ENCODE results near the gene TMIGD3. TPM values are rescaled to one million over a fixed set of nuclear protein-coding genes. Genes with fewer than 3 reads are reported as not detected.

The TMIGD3 gene
- total RNA-seq, 1 experiment from 2014 or later = not detected

- no peak overlapping the region for H3K4me3 ChIP-seq (ENCODE audit: low read length)
- POLR2A ChIA-PET (ENCODE audit: unreplicated experiment) = no interaction called here
- DNase-seq = no peak
Observed at GRCh38 chr1:111505641-111506119, 2.2 kb upstream of the TMIGD3 start.

GRCh38 chr1:111504097-111504496, 664 bp upstream of the TMIGD3 start:
- DNase-seq (no peak), ATAC-seq (no peak)
- H3F3A ChIP-seq (ENCODE audit: low read length, unreplicated experiment) = no peaks in the 10 kb centered on the region
- no peaks in the 10 kb centered on the region for H3K27me3 ChIP-seq (ENCODE audit: low read length)
- H3K9me2 ChIP-seq (replicated peaks; ENCODE audit: low read length) = no peaks in the 10 kb centered on the region
- H4K20me1 ChIP-seq (ENCODE audit: low read length) = no peaks in the 10 kb centered on the region
- H3K4me2 ChIP-seq (ENCODE audit: low read length) = no peak overlapping the region
- H3K36me3 ChIP-seq (ENCODE audit: low read depth, low read length) = no peaks in the 10 kb centered on the region
- no peaks in the 10 kb centered on the region for H3K9me3 ChIP-seq (ENCODE audit: low read length)
- CTCF ChIA-PET = no interaction called here
- no peak overlapping the region for H3K27ac ChIP-seq (ENCODE audit: low read length)
- POLR2A ChIA-PET (ENCODE audit: unreplicated experiment) = no interaction called here
- H3K9ac ChIP-seq (ENCODE audit: low read length) = no peak overlapping the region
- intact Hi-C loops (cut with micrococcal nuclease) = no loop called here
- peaks cover 12% of the 10 kb centered on the region for H3K4me1 ChIP-seq (ENCODE audit: insufficient read depth, low read length)
- no peak overlapping the region for H3K4me3 ChIP-seq (ENCODE audit: low read length)
- no peak for TF ChIP-seq EZH2phosphoT487 (IDR thresholded peaks at IDR 0.05; ENCODE audit: borderline replicate concordance, low read length)
- no peak for TF ChIP-seq CTCF (conservative IDR thresholded peaks at IDR 0.05; ENCODE audit: low read depth, low read length)
- no peak for TF ChIP-seq EZH2 (IDR thresholded peaks at IDR 0.05; ENCODE audit: low read length, unreplicated experiment)
- H3K79me2 ChIP-seq (ENCODE audit: low read length) = no peaks in the 10 kb centered on the region
- H2AFZ ChIP-seq (ENCODE audit: low read length) = no peak overlapping the region
- no TSS peak for BruUV-seq (replicated peaks)

More at GRCh38 chr1:111505641-111506119, 2.2 kb upstream of the TMIGD3 start:
- no peaks in the 10 kb centered on the region for H3K9me2 ChIP-seq (replicated peaks; ENCODE audit: low read length)
- no peaks in the 10 kb centered on the region for H3K9me3 ChIP-seq (ENCODE audit: low read length)
- H3K4me1 ChIP-seq (ENCODE audit: insufficient read depth, low read length) = peaks cover 12% of the 10 kb centered on the region
- no peak overlapping the region for H3K9ac ChIP-seq (ENCODE audit: low read length)
- BruUV-seq (replicated peaks) = no TSS peak
- TF ChIP-seq EZH2 (IDR thresholded peaks at IDR 0.05; ENCODE audit: low read length, unreplicated experiment) = no peak
- TF ChIP-seq CTCF (conservative IDR thresholded peaks at IDR 0.05; ENCODE audit: low read depth, low read length) = no peak
- no peak for TF ChIP-seq EZH2phosphoT487 (IDR thresholded peaks at IDR 0.05; ENCODE audit: borderline replicate concordance, low read length)
- no peaks in the 10 kb centered on the region for H4K20me1 ChIP-seq (ENCODE audit: low read length)
- no peaks in the 10 kb centered on the region for H3F3A ChIP-seq (ENCODE audit: low read length, unreplicated experiment)
- H3K4me2 ChIP-seq (ENCODE audit: low read length) = no peak overlapping the region
- no peak for ATAC-seq
- H3K27me3 ChIP-seq (ENCODE audit: low read length) = no peaks in the 10 kb centered on the region
- no peaks in the 10 kb centered on the region for H3K36me3 ChIP-seq (ENCODE audit: low read depth, low read length)
- CTCF ChIA-PET = no interaction called here
- H3K79me2 ChIP-seq (ENCODE audit: low read length) = no peaks in the 10 kb centered on the region
- no peak overlapping the region for H3K27ac ChIP-seq (ENCODE audit: low read length)
- intact Hi-C loops (cut with micrococcal nuclease) = no loop called here
- H2AFZ ChIP-seq (ENCODE audit: low read length) = no peak overlapping the region

- ChIA-PET CTCF (no interaction called here), POLR2A (ENCODE audit: unreplicated experiment) (no interaction called here)
- Histone ChIP-seq H3K79me2 (ENCODE audit: low read length) (no peaks in the 10 kb centered on the region), H4K20me1 (ENCODE audit: low read length) (no peaks in the 10 kb centered on the region), H3K9me3 (ENCODE audit: low read length) (no peaks in the 10 kb centered on the region), H3K9ac (ENCODE audit: low read length) (no peak overlapping the region), H3K4me2 (ENCODE audit: low read length) (no peak overlapping the region), H2AFZ (ENCODE audit: low read length) (no peak overlapping the region), H3K36me3 (ENCODE audit: low read depth, low read length) (no peaks in the 10 kb centered on the region), H3K27me3 (ENCODE audit: low read length) (no peaks in the 10 kb centered on the region), H3K4me1 (ENCODE audit: insufficient read depth, low read length) (no peaks in the 10 kb centered on the region), H3K9me2 (replicated peaks; ENCODE audit: low read length) (no peaks in the 10 kb centered on the region), H3K27ac (ENCODE audit: low read length) (no peak overlapping the region), H3K4me3 (ENCODE audit: low read length) (no peak overlapping the region), H3F3A (ENCODE audit: low read length, unreplicated experiment) (no peaks in the 10 kb centered on the region)
- ATAC-seq (no peak), DNase-seq (no peak)
- BruUV-seq (replicated peaks) = no TSS peak
- intact Hi-C loops (cut with micrococcal nuclease) = no loop called here
- TF ChIP-seq CTCF (conservative IDR thresholded peaks at IDR 0.05; ENCODE audit: low read depth, low read length) (no peak), EZH2 (IDR thresholded peaks at IDR 0.05; ENCODE audit: low read length, unreplicated experiment) (no peak), EZH2phosphoT487 (IDR thresholded peaks at IDR 0.05; ENCODE audit: borderline replicate concordance, low read length) (no peak)
Observed at GRCh38 chr1:111501645-111502044, 1.8 kb downstream of the TMIGD3 start.

Data from PC-3 (cell line).